GM19397 (cell line): ENCODE measurements around the gene CCDC28A.
"Not testable (repeated sequence)": the region's sequence is repeated elsewhere in the genome, so short reads cannot be mapped to it uniquely, and the experiment has no call there.

ENCODE experiments used
- ATAC-seq: cut with Tn5 transposase; IDR thresholded peaks from one replicate; pipeline ENCODE4 v1.9.1; 2021; ENCODE audit warnings: mild to moderate bottlenecking, moderate library complexity; ENCODE audit not compliant: unreplicated experiment

CCDC28A gene

DNA sequence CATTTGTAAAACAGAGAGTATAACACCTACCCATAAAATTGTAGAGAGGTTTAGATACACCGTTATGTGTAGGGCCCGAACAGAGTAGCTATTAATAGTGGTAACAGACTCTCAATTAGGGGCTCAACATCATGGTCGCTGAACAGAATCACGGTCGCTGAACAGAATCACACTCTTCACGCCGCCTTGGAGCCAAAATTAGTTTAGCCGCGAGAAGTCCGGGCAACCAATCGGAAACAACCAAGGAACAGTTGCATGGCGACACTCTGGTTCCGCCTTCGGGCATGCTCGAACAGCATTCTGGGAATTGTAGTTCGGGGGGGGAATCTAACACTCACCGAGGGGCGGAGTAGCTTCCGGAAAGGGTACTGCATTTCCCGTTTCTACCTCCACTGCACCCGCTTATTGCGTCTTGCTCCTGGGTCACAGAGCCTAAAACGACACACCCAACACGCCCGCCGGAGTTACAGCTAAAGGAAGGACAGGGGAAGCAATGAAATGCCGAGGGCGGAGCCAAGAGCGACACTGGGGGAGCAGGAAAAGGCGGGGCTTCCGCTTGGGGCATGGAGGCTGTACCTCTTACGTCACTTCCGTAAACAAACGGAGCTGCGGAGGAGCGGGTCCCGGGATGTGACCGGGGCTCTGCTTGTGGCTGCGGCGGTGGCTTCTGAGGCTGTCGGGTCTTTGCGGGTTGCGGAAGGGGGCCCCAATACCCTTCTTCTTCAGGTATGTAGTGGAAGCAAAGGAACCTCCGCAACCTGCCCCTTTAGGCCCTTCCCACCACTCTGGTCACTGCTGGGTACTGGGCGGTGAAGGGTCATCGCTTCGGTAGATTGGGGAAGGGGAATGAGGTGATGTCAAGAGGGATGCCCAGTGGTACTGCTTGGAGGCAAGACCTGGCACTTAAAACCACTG is at the start of gene CCDC28A:
CCDC28A (plus strand) TSS at position 593 of the 915 bp plus-strand sequence. CDS start 2,352 bp downstream, outside the sequence.
- ATAC-seq, result peak; percentile 92

DNA sequence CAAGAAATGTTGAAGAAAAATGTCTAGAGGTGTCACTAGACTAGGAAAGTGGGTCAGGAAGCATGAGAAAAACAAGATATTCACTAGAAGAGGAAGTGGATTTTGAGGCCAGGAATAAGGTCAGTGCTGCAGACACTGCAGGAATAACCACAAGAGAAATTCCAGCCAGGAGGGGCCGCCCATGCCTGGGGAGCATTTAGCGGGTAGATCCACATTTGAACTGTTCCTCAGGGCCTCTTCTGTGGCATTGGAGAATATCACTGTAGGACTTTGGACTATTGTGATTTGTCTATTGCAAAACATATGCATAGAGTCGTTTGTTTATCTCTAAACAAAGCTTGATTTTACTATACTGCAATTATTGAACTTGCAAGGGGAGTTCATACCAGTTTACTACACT is 49.6 kb upstream of the CCDC28A start:
- ATAC-seq, result no peak

DNA sequence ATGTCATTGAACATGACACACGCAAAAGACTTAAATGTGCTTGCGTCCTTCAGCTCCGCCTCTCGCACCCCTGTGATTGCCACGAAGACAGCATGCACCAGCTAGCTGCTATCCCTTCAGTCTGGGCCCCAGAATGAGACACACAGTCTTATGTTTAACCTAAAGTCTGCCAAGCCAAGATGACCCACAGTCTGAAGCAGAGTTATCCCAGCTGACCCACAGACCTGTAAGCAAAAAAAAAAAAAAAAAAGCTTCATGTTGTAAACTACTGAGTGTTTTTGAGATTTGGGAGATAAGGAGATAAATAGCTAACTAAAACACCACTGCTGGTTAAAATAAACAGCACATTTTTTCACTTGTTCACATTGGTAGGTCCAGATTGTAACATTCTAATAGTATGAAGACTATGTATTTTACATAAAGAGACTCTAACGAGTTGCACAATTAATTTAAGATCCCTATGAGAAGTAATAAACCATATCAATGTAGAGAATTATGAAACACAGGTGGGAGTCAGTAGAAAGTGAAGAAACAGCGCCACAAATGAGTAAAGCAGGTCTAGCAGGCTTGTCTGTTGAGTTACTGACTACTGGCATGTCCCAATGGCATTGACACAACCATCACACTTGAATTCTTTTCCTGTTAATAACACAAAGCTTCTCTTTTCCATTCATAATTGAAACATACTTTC is 47.4 kb upstream of the CCDC28A start:
- ATAC-seq, result no peak

DNA sequence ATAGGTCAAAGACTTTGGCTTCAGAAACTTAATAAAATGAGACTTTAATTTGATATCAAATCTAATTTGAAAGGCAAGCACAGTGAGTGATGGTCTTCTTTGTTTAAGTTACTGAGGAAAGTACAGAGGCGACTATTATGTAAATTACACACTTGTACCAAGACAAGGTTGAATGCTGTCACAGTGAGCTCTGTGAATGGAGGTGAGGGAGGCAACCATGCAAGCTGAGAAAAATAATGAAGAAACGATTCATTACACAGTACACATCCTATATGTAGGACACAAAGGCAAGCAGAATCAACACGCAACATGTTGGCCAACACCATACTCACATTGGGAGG is 46.8 kb upstream of the CCDC28A start:
- no peak for ATAC-seq

DNA sequence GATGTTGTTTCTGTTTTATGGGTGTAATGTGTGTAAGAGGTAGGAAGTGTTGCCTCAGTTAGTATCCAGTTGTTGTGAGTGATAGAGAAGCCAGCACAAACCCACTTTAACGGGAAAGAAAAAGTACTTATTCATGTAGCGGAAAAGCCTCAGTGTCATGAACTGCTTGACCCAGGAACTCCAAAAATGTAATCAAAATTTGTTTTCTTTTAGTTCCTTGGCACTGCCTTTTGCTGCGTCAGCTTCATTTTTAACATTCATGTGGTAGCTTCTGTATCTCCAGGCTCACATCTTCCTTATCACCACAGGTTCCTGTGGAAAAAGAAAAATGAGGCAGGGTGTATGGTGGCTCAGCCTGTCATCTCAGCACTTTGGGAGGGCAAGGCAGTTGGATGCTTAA is 46.4 kb upstream of the CCDC28A start:
- ATAC-seq, result no peak

DNA sequence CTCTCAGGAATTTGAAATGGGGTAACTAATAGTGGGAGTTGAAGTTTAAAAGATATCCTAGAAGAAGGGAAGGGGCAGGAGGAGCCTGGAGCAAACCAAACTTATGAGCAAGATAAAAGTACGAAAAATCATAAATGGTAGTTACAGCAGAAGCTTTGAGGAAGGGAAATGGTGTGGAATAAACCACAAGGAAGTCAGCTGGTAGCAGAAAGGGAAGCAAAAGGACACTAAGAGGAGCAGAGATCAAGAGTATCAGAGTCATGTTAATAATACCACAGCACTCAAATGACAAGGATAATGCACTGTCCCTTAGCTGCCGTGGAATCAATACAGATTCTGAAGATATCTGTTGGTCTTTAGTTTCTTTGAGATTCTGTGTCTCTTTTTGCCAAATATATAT is 44.9 kb upstream of the CCDC28A start:
- no peak for ATAC-seq

DNA sequence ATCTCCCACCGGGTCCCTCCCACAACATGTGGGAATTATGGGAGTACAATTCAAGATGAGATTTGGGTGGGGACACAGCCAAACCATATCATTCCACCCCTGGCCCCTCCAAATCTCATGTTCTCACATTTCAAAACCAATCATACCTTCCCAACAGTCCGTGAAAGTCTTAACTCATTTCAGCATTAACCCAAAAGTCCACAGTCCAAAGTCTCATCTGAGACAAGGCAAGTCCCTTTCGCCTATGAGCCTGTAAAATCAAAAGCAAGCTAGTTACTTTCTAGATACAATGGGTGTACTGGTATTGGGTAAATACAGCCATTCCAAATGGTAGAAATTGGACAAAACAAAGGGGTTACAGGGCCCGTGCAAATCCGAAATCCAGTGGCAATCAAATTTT is 43.5 kb upstream of the CCDC28A start:
- ATAC-seq, result not testable (repeated sequence)

DNA sequence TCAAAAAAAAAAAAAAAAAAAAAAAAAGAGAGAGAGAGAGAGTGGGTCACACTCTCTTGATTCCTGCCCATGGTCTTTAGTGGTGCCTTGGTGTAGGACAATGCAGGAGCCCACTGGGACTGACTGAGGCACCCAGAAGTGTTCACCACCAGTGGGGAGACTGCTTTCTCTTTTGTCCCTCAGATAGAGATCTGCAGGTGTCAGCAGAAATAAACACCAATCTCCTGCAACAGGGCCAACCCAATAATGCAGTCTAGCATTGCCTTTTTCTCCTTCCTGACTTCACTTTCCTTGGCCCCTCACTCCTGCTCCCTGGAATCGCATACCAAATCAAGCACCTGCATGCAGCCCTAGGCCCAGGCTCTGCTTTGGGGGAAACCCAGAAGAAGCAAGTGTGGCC is 39.0 kb upstream of the CCDC28A start:
- no peak for ATAC-seq

DNA sequence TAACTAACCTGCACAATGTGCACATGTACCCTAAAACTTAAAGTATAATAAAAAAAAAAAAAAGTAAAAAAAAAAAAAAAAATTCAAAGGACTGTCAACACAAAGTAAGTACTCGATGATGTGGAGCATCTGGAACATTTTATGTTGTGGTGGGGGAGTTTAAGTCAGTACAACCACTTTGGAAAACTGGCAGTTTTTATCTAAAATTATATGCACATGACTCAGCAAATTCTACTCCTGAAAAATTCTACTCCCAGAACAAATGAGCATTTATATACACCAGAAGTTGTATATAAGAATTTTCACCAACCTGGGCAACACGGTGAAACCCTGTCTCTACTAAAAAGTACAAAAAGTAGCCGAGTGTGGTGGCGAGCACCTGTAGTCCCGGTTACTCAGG is 36.9 kb upstream of the CCDC28A start:
- no peak for ATAC-seq

DNA sequence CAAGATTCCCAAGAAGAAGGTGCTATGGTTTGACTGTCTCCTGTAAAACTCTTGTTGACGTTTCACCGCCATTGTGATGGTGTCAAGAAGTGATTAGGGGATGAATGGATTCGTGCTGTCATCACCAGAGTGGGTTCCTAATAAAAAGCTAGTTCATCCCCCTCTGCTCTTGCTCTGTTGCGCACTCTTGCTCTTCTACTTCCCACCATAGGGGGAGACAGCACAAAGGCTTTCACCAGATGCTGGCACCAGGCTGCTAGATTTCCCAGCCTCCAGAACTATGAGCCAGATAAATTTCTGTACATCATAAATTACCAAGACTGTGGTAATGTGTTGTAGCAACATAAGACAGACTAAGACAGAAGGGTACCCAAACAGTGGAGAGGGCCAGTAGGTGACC is 21.6 kb upstream of the CCDC28A start:
- no peak for ATAC-seq

DNA sequence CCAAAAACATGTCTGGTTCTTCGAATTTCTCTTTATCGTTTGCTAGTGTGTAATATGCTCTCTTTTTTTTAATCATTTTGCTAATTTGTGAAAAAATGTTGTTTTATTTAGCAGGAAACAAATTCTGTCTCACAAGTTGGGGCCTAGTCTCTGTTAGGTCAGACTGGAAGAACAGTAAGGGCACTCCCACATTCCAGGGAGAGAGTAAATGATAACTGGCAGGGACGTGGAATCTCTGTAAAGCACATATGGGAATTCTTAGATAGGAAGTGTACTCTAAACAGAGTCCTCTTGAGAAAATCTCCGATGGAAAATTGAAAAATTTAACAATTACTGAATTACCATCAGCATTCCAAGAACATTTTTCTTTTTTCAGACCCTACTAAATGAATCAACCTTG is 16.4 kb upstream of the CCDC28A start:
- no peak for ATAC-seq

DNA sequence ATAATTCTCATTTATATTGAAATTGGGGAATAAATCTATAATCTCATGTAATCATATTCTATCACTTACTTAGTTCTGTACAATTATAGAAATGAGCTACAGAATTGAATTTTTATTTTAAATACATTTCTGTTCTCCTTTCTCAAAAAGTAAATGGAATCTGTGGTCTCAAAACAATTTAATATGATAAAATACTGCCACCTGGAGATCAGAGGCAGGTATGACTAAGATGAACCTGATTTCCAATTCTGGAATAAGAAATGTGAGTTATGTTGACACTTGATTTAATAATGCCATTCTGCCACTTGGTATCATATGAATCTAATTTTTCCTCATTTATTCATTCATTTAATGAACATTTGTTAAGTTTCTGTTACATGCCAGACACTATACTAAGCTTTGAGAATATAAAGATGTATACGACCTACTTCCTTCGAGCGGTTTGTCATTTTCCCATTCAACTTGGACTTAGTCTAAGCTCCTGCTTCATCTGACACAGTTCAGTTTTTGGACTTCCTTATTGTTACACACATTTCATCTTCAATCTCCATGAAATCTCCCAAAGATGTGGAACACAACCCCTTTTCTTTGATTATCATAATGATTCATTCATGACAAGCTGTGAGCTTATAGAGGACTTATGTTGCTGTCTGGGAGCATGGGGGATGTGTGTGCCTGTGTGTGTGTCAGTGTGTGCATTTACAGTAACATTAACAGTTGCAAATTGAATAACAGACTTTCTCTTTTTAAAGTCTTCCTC is 7.5 kb upstream of the CCDC28A start:
- ATAC-seq, result no peak

DNA sequence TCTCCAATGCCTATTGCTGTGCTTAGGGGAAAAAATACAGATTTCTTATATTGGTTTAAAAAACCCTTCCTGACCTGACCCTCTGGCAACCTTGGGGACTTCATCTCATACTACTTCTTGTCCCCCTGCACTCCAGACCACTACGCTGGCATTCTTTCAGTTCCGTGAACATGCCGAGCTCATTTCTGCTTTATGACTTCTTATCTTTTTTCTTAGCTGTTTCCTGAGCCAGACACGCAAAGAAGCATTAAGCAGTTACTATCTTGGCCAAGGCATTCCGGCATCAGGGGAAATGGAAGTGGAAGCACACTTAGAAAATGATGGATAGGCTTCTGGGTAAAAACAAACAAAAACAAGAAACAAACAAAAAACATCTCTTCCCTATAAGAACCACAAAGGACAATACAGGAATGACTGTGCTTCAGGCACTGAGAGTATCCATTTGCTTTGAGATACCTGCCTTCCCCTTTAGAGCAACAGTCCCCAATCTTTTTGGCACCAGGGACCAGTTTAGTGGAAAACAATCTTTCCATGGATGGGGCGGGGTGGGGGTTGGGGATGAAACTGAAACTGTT is 4.4 kb upstream of the CCDC28A start:
- ATAC-seq, result no peak

DNA sequence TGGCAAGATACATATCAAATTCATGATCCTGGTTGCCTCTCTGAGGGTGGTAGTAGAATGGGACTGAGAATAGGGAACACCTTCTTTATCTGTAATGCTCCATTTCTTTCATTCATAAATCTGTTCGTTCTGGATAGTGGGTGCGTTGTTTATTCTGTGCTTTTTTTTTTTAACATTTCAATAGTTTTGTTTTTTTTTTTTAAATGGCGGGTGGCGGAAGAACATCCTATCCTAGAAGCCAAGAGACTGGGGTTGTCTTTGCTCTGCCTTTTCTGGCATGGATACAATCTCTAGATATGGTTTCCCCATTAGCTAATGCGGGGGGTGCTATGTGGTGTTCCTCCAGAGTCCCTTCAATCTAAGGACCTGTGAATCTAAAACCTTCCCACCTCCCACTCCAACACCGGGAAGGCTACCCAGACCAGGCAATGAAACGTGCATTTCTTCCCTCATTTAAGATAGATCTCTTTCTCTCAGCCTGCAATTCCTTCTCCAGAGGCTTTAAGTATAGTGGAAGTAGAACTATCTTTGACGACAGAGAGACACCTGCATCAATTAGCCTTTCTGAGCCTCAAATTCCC is 883 bp upstream of the CCDC28A start:
- no peak for ATAC-seq

DNA sequence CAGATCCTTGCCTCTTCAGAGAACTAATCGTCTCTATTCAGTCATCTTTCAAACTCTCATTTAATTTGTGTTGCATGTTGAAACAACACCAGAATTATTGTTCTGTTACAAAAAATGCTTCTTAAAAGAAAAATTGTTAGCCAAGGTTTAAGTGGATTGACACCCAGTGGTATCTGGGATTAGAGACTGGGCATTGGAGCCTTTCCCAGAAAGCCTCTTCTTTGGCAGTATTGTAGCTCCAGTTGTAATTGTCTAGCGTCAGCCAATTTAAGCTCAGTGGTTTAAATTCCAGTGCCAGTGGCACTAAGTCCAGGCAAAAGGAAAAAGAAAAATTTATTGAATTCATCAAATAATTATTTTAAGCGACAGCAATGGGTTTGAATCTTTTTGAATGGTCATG is 801 bp downstream of the CCDC28A start:
- ATAC-seq, result no peak

DNA sequence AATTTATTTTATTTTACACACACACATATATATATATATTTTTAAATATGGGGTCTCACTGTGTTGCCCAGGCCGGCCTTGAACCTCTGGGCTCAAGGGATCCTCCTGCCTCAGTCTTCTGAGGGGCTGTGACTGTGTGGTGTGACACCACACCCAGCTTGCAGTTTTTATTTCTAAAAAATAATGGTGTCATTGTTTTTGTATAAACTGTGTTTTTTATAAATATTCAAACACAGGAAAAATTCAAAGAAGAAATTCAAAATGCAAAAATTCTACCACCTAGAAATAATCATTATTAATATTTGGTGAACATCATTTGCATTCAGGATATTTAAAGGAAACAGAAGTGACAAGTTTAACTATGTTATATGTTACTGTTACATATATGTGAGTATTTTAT is 3.1 kb downstream of the CCDC28A start:
- no peak for ATAC-seq

DNA sequence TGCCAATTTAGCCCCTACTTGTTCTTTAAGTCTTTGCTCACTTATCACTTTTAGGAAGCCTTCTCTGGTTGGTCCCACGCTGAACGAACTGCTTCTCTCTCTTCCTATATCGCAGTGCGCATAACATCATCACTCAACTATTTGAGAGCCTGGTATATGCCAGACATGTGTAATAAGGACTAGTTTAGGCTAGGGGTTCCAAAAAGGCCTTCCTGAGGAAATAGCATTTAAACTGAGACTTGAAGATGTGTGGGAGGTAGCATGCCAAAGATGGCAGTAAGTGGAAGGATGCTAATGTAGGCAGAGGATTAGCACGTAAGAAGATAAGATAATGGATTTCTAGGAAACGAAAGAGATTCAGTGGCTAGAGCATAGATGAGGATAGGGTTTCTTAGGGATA is 4.8 kb downstream of the CCDC28A start:
- ATAC-seq, result no peak

DNA sequence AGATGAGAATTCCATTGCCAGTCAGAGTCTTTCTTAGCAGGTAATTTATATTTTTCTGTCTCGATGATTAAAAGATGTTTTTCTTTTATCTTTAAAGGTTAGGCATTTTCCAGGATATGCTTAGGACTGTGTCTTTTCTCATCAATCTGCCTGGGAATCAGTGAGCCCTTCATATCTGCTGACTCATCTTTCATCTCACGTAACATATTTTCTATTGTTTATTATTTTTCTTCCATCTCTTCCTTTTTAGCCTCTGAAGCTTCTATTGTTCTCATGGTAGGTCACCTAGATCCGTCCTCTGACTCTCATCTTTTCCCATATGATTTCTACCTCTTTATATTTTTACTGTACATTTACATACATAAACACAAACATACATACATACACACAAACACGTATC is 8.7 kb downstream of the CCDC28A start:
- no peak for ATAC-seq

DNA sequence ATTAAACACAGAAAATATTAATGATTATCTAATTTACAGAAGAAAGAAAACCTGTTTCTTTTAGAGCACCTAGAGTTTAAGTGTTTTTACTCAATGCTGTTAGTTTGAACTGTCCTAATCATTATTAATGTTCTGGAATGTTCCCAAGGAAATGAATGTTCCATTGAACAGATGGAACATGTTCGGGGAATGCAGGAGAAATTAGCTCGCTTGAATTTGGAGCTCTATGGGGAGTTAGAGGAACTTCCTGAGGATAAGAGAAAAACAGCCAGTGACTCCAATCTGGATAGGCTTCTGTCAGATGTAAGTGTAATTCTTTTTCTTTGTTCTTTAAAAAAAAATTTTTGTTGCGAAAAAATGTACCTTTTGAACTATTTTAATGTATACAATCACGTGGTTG is 11.5 kb downstream of the CCDC28A start:
- ATAC-seq, result no peak

DNA sequence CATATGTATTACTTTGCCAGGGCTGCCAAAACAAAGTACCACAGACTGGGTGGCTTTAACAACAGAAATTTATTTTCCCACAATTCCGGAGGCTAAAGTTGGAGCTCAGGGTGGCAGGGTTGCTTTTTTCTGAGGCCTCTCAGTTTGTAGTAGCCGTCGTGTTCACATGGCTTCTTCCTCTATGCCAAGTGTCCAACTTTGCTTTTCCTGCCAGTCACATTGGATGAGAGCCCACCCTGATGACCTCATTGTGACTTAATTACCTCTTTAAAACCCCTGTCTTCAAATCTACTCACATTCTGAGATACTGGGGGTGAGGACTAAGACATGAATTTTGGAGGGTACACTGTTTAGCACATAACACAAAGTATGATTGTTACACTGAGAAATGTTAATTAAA is 12.4 kb downstream of the CCDC28A start:
- ATAC-seq, result no peak

DNA sequence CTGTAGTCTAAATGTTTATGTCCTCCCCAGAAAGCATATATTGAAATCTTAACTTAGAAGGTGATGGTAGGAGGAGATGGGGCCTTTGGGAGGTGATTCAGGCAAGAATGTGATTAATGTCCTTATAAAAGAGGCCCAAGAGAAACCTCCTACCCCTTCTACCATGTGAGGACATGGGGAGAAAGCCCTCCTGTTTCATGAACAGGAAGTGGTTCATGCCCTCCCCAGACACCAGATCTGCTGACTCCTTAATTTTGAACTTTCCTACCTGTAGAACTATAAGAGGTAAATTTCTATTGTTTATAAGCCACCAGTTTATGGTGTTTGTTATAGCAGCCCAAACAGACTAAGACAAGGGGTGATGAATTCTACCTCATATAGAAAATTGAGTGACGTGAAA is 13.6 kb downstream of the CCDC28A start:
- ATAC-seq, result no peak
